HepG2 (cell line): ENCODE results near the gene TBL3. TPM values are rescaled to one million over a fixed set of nuclear protein-coding genes. Genes with fewer than 3 reads are reported as not detected.
A peak's percentile ranks its signal among the peaks of the same experiment; 100 is the strongest.

Source experiments
- ATAC-seq: fragments of 200-7000 bp; cut with Tn5 transposase; 3 replicates; pipeline ENCODE4 v1.9.1; 2020; ENCODE audit warnings: mild to moderate bottlenecking, moderate library complexity
- BruUV-seq: library from RNA; stranded (reverse); fragments of 400-500 nt; replicated peaks from 2 replicates; lab custom pipeline; 2021; lab: Mats Ljungman, UMichigan
- CTCF ChIA-PET: fragments of 300-600 bp; formaldehyde crosslinking; extraction: SDS; loops from one replicate; lab custom pipeline; 2021; ENCODE audit warnings: low total read pairs, inconsistent platforms, low intra/inter-chr PET ratio; lab: Yijun Ruan, JAX
- POLR2A ChIA-PET: fragments of 350-600 bp; sonication (Branson Sonifier 250); formaldehyde crosslinking; loops from one replicate; lab custom pipeline; 2020; ENCODE audit warnings: antibody characterized with exemption, inconsistent platforms; lab: Yijun Ruan, JAX
- DNase-seq: peaks from one replicate; pipeline ENCODE4 v3.0.0-alpha.2; 2015; ENCODE audit warnings: low spot score
- FAIRE-seq: peaks from 3 replicates; lab custom pipeline; 2011; peaks lifted over from hg19 to GRCh38; lab: Jason Lieb, UNC
- H2AFZ ChIP-seq: one replicate; pipeline ENCODE4 v1.6.1; 2011; ENCODE audit warnings: low read length, inconsistent platforms
- H3K27ac ChIP-seq: fragments of 300-600 bp; 3 replicates; pipeline ENCODE4 v1.8.0; 2011; ENCODE audit warnings: mixed run types, mild to moderate bottlenecking, mixed read lengths, low read length, inconsistent platforms; ENCODE audit not compliant: insufficient read depth; ENCODE audit errors: extremely low read length
- H3K27me3 ChIP-seq, 2 experiments: fragments of 200-600 bp in 1 of 2; 2 replicates in 1 of 2; 3 replicates in 1 of 2; pipeline versions ENCODE4 v1.6.0 to v1.8.0; 2011; ENCODE audit warnings: low read length in 2 of 2, mild to moderate bottlenecking in 2 of 2, moderate library complexity in 2 of 2, inconsistent platforms in 1 of 2; ENCODE audit not compliant: insufficient read depth in 2 of 2, control insufficient read depth in 1 of 2
- H3K36me3 ChIP-seq, 2 experiments: fragments of 200-600 bp in 1 of 2; replicated peaks in 1 of 2; 2 replicates in 1 of 2; 3 replicates in 1 of 2; pipeline versions ENCODE4 v1.5.1 to v1.8.0; 2011; ENCODE audit warnings: low read length in 2 of 2, inconsistent platforms in 1 of 2; ENCODE audit not compliant: insufficient read depth in 2 of 2, control insufficient read depth in 1 of 2
- H3K4me1 ChIP-seq: 2 replicates; pipeline ENCODE4 v1.5.1; 2012; ENCODE audit warnings: low read length, inconsistent platforms; ENCODE audit not compliant: insufficient read depth
- H3K4me2 ChIP-seq: 2 replicates; pipeline ENCODE4 v1.6.0; 2011; ENCODE audit warnings: low read depth, low read length, inconsistent platforms
- H3K4me3 ChIP-seq, 3 experiments: fragments of 200-600 bp in 1 of 3; sonication (generic), shearing (Covaris generic) in 1 of 3; replicated peaks in 1 of 3; 2 replicates each; pipeline ENCODE4 v1.5.1; 2011 to 2016; ENCODE audit warnings: low read length in 3 of 3, inconsistent platforms in 2 of 3, low read depth in 2 of 3, mild to moderate bottlenecking in 2 of 3, control low read depth in 1 of 3, mixed read lengths in 1 of 3; ENCODE audit not compliant: insufficient read depth in 1 of 3
- H3K79me2 ChIP-seq: one replicate; pipeline ENCODE4 v1.6.1; 2011; ENCODE audit warnings: low read length, inconsistent platforms; ENCODE audit not compliant: insufficient read depth
- H3K9ac ChIP-seq: 2 replicates; pipeline ENCODE4 v1.6.0; 2011; ENCODE audit warnings: mild to moderate bottlenecking, low read depth, low read length, inconsistent platforms; ENCODE audit not compliant: insufficient read depth
- H3K9me3 ChIP-seq: 2 replicates; pipeline ENCODE4 v1.5.1; 2012; ENCODE audit warnings: mild to moderate bottlenecking, low read length
- H4K20me1 ChIP-seq: 2 replicates; pipeline ENCODE4 v1.6.0; 2011; ENCODE audit warnings: inconsistent platforms, mild to moderate bottlenecking, low read length, moderate library complexity; ENCODE audit not compliant: insufficient read depth
- AGO1 ChIP-seq: fragments of 200-400 bp; formaldehyde crosslinking; IDR thresholded peaks from 2 replicates; pipeline ENCODE4 v1.6.1; 2017; ENCODE audit warnings: mild to moderate bottlenecking, low read depth, low read length, moderate library complexity; ENCODE audit not compliant: poor library complexity, severe bottlenecking
- GFI1 ChIP-seq: sonication (generic); formaldehyde crosslinking; IDR thresholded peaks from 2 replicates; pipeline ENCODE4 v1.5.0; 2020; ENCODE audit warnings: missing genetic modification reagents, mild to moderate bottlenecking, borderline replicate concordance
- HES4 ChIP-seq: sonication (generic); formaldehyde crosslinking; IDR thresholded peaks from 2 replicates; pipeline ENCODE4 v1.9.0; 2021; ENCODE audit warnings: mild to moderate bottlenecking, missing genetic modification reagents, borderline replicate concordance
- HMG20B ChIP-seq: conservative IDR thresholded peaks from 2 replicates; pipeline ENCODE4 v1.6.1; 2016; ENCODE audit warnings: missing genetic modification reagents, missing compliant biosample characterization
- KDM6A ChIP-seq: IDR thresholded peaks from 2 replicates; pipeline ENCODE4 v1.6.1; 2016; ENCODE audit warnings: low read depth
- SOX6 ChIP-seq, 2 experiments: fragments of 450-650 bp in 1 of 2; sonication (generic) in 1 of 2; formaldehyde crosslinking in 1 of 2; IDR thresholded peaks; 2 replicates each; pipeline versions ENCODE4 v1.4.0 to v1.6.1; 2017 to 2020; ENCODE audit warnings: antibody characterized with exemption in 1 of 2, mild to moderate bottlenecking in 1 of 2, missing genetic modification reagents in 1 of 2
- ZNF549 ChIP-seq: sonication (generic); formaldehyde crosslinking; IDR thresholded peaks from 2 replicates; pipeline ENCODE4 v1.5.0; 2020; ENCODE audit warnings: missing genetic modification reagents
- ZNF567 ChIP-seq: sonication (generic); formaldehyde crosslinking; IDR thresholded peaks from 2 replicates; pipeline ENCODE4 v1.8.1; 2023; ENCODE audit warnings: mild to moderate bottlenecking, missing genetic modification reagents, borderline replicate concordance
- ZNF652 ChIP-seq: IDR thresholded peaks from 2 replicates; pipeline ENCODE4 v1.6.1; 2016; ENCODE audit warnings: low read depth, borderline replicate concordance
- ZNF761 ChIP-seq: sonication (generic); formaldehyde crosslinking; conservative IDR thresholded peaks from 2 replicates; pipeline ENCODE4 v1.4.0; 2020; ENCODE audit warnings: mild to moderate bottlenecking, missing genetic modification reagents
- ZNF891 ChIP-seq: sonication (generic); formaldehyde crosslinking; IDR thresholded peaks from 2 replicates; pipeline ENCODE4 v1.5.0; 2020; ENCODE audit warnings: mild to moderate bottlenecking, missing genetic modification reagents
- ZSCAN29 ChIP-seq: sonication (generic); formaldehyde crosslinking; conservative IDR thresholded peaks from 2 replicates; pipeline ENCODE4 v1.4.0; 2020; ENCODE audit warnings: mild to moderate bottlenecking, missing genetic modification reagents
- WGBS: methylation state at CpG from one replicate; pipeline ENCODE4 v1.1.6; 2017; ENCODE audit warnings: low lambda C conversion rate; 5-methylcytosine and 5-hydroxymethylcytosine counted together
- in situ Hi-C: cut with HindIII; loops from 2 replicates; pipeline ENCODE4 v1.10.0; 2017; ENCODE audit warnings: low pct_unique_long_range_greater_than_20kb; ENCODE audit not compliant: extremely low pct_ligation_motif_present
- intact Hi-C: fragments of 100-400 bp; cut with micrococcal nuclease; formaldehyde crosslinking; loops from one replicate; pipeline ENCODE4 v1.10.0; 2022; ENCODE audit not compliant: unreplicated experiment
- polyA plus RNA-seq, 8 experiments: library from polyadenylated mRNA; depleted of rRNA in 3 of 8; stranded (reverse) in 7 of 8; unstranded in 1 of 8; fragments of >200 nt; fragmentation: Illumina TruSeq in 4 of 8; extraction: Trizol in 4 of 8; gene quantifications; 2 replicates each; pipeline versions ENCODE4 v1.2.1 to v1.2.3, GENCODE V29; 2011 to 2016; ENCODE audit warnings: low read depth in 4 of 8, missing spikeins in 1 of 8, mixed read lengths in 1 of 8; ENCODE audit not compliant: insufficient read depth in 1 of 8
- total RNA-seq, 5 experiments: library from RNA; depleted of rRNA; stranded (reverse); fragments of >200 nt; fragmentation: Illumina TruSeq; extraction: Trizol; gene quantifications; 2 replicates each; pipeline ENCODE4 v1.2.3, GENCODE V29; 2016; ENCODE audit warnings: low read depth in 1 of 5
- TF ChIP-seq, protein P1 (sequence below): sonication (generic); formaldehyde crosslinking; IDR thresholded peaks from 2 replicates; pipeline ENCODE4 v1.8.1; 2023; ENCODE audit warnings: mild to moderate bottlenecking, missing genetic modification reagents
- TF ChIP-seq, protein P2 (sequence below): sonication (generic); formaldehyde crosslinking; IDR thresholded peaks from 2 replicates; pipeline ENCODE4 v1.5.0; 2020; ENCODE audit warnings: mild to moderate bottlenecking, missing genetic modification reagents, moderate library complexity
- TF ChIP-seq, protein P3 (sequence below): sonication (generic); formaldehyde crosslinking; IDR thresholded peaks from 2 replicates; pipeline ENCODE4 v1.4.0; 2020; ENCODE audit warnings: missing genetic modification reagents, borderline replicate concordance

Gene TBL3
- total and polyA plus RNA-seq, 2 of the 13 experiments (the other 11 are each of a cell fraction or from before 2014, with no cell fraction given) = 16.8 to 38.0 TPM

DNA sequence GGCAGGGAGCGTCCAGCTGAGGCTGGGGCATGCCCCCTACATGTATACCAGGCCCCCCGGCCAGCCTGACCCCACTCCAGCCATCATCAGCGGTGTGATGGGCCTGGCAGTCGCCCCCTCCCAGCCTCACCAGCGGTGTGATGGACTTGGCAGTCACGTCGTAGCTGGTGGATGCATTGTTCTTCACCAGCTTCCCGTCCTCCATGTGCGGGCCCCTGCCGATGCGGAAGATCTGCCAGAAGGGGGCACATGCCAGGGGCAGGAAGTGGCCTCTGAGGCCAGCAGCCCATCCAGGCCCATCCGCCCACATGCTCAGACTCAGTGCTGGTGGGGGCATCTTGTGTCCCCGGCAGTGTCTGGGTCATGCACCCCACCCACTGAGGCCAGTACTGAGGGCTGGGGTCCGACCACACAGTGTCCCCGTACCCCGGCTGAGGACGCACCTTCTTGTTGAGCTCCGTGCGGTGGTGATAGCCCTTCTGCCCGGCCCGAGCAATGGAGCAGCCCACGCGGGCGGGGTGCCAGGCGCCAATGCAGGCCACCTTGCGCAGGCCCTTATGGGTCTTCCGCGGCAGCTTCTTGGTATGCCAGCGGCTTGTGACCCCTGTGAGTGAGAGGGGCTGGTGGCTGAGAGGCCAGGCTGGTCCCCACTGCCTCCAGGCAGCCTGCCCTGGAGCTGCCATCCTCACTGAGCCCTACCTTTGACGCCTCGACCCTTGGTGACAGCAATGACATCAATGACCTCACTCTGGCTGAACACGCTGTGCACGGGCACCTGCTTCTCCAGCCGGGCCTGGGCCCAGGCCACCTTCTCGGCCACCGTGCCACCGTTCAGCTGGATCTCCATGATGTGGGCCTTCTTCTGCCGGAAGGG, 25.1 kb upstream of the TBL3 start (continued):
- no peak for TF ChIP-seq HMG20B (CRISPR knock-in tag)
- no peak for TF ChIP-seq KDM6A (CRISPR knock-in tag)
- TF ChIP-seq, protein P1, sequence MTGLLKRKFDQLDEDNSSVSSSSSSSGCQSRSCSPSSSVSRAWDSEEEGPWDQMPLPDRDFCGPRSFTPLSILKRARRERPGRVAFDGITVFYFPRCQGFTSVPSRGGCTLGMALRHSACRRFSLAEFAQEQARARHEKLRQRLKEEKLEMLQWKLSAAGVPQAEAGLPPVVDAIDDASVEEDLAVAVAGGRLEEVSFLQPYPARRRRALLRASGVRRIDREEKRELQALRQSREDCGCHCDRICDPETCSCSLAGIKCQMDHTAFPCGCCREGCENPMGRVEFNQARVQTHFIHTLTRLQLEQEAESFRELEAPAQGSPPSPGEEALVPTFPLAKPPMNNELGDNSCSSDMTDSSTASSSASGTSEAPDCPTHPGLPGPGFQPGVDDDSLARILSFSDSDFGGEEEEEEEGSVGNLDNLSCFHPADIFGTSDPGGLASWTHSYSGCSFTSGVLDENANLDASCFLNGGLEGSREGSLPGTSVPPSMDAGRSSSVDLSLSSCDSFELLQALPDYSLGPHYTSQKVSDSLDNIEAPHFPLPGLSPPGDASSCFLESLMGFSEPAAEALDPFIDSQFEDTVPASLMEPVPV (CRISPR knock-in tag) = no peak
- no peak for TF ChIP-seq ZSCAN29 (CRISPR knock-in tag)
- TF ChIP-seq, protein P2, sequence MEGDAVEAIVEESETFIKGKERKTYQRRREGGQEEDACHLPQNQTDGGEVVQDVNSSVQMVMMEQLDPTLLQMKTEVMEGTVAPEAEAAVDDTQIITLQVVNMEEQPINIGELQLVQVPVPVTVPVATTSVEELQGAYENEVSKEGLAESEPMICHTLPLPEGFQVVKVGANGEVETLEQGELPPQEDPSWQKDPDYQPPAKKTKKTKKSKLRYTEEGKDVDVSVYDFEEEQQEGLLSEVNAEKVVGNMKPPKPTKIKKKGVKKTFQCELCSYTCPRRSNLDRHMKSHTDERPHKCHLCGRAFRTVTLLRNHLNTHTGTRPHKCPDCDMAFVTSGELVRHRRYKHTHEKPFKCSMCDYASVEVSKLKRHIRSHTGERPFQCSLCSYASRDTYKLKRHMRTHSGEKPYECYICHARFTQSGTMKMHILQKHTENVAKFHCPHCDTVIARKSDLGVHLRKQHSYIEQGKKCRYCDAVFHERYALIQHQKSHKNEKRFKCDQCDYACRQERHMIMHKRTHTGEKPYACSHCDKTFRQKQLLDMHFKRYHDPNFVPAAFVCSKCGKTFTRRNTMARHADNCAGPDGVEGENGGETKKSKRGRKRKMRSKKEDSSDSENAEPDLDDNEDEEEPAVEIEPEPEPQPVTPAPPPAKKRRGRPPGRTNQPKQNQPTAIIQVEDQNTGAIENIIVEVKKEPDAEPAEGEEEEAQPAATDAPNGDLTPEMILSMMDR (CRISPR knock-in tag) = peak; percentile 56

DNA sequence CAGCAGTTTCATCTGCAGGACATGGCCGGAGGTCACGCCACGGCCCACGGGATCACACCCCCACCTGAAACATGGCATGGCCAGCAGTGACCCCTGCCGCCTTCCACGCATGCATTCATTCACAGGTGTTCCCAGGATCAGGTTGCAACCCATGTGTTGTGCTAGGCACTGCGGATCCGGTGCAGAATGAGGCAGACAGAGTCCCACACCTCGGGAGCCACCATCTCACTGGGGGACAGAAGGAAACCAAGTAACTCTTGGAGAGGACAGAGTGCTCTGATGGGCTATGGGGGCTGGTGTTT, 24.5 kb upstream of the TBL3 start:
- ChIA-PET CTCF (no interaction called here), POLR2A (interaction anchor here (1.6 to 3.2 kb wide), 3 partner anchors 13 to 17 kb away, joined by 4 to 18 read pairs (median 8); partner anchors contain the start of gene RPS2)
- Histone ChIP-seq H3K9ac (no peak overlapping the region), H3K4me3 (no peak overlapping the region), H3K36me3 (no peaks in the 10 kb centered on the region), H2AFZ (no peak overlapping the region), H4K20me1 (no peaks in the 10 kb centered on the region; the same call in 1 of the 2 replicates), H3K27ac (no peak overlapping the region), H3K79me2 (peaks cover 7% of the 10 kb centered on the region), H3K4me2 (no peak overlapping the region), H3K4me1 (peaks cover 35% of the 10 kb centered on the region), H3K27me3 (peaks cover 0 to 5% of the 10 kb centered on the region in 2 experiments; a peak in 1 of 5 replicates), H3K9me3 (no peaks in the 10 kb centered on the region)
- no TSS peak for BruUV-seq
- no peak for ATAC-seq
- DNase-seq = no peak
- intact Hi-C loops (no loop called here), in situ Hi-C loops (no loop called here)
- no peak for FAIRE-seq
- WGBS = 40% methylated on average over 3 of the region's 9 CpGs
- TF ChIP-seq ZNF761 (no peak), AGO1 (no peak), ZNF549 (no peak), ZNF567 (CRISPR knock-in tag) (no peak), ZNF652 (no peak), ZNF891 (CRISPR knock-in tag) (no peak), GFI1 (no peak), HMG20B (CRISPR knock-in tag) (no peak), HES4 (CRISPR knock-in tag) (no peak), SOX6 (IDR thresholded peaks at IDR 0.05) (no peak), SOX6 (CRISPR knock-in tag; IDR thresholded peaks at IDR 0.05) (no peak)
- TF ChIP-seq, protein P3, sequence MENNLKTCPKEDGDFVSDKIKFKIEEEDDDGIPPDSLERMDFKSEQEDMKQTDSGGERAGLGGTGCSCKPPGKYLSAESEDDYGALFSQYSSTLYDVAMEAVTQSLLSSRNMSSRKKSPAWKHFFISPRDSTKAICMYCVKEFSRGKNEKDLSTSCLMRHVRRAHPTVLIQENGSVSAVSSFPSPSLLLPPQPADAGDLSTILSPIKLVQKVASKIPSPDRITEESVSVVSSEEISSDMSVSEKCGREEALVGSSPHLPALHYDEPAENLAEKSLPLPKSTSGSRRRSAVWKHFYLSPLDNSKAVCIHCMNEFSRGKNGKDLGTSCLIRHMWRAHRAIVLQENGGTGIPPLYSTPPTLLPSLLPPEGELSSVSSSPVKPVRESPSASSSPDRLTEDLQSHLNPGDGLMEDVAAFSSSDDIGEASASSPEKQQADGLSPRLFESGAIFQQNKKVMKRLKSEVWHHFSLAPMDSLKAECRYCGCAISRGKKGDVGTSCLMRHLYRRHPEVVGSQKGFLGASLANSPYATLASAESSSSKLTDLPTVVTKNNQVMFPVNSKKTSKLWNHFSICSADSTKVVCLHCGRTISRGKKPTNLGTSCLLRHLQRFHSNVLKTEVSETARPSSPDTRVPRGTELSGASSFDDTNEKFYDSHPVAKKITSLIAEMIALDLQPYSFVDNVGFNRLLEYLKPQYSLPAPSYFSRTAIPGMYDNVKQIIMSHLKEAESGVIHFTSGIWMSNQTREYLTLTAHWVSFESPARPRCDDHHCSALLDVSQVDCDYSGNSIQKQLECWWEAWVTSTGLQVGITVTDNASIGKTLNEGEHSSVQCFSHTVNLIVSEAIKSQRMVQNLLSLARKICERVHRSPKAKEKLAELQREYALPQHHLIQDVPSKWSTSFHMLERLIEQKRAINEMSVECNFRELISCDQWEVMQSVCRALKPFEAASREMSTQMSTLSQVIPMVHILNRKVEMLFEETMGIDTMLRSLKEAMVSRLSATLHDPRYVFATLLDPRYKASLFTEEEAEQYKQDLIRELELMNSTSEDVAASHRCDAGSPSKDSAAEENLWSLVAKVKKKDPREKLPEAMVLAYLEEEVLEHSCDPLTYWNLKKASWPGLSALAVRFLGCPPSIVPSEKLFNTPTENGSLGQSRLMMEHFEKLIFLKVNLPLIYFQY (CRISPR knock-in tag) = no peak
